Activated naive CD8-positive, alpha-beta T cell treated with anti-CD3 and anti-CD28 coated beads, Interleukin-2, amount 50 U/mL, for 24 hours (primary cell): ENCODE data around the gene MEOX1.
"Not testable (repeated sequence)": the region's sequence is repeated elsewhere in the genome, so short reads cannot be mapped to it uniquely, and the experiment has no call there.

Experiments used
- ATAC-seq: fragments of 150-1000 bp; cut with Tn5 transposase; one replicate; pipeline ENCODE4 v1.10.0; 2021
- DNase-seq: peaks from one replicate; pipeline ENCODE4 v3.0.0; 2021
- H3K27ac Mint-ChIP-seq: one replicate; pipeline ENCODE4 v1.8.0; 2021; ENCODE audit warnings: mild to moderate bottlenecking, mixed read lengths
- H3K27me3 Mint-ChIP-seq: one replicate; pipeline ENCODE4 v1.8.0; 2021; ENCODE audit warnings: mixed read lengths
- H3K36me3 Mint-ChIP-seq: one replicate; pipeline ENCODE4 v1.8.0; 2021; ENCODE audit warnings: low read depth, mixed read lengths
- H3K4me1 Mint-ChIP-seq: one replicate; pipeline ENCODE4 v1.8.0; 2021; ENCODE audit warnings: mixed read lengths
- H3K4me3 Mint-ChIP-seq: one replicate; pipeline ENCODE4 v1.8.0; 2021; ENCODE audit warnings: mild to moderate bottlenecking, moderate library complexity, mixed read lengths
- H3K9me3 Mint-ChIP-seq: one replicate; pipeline ENCODE4 v1.8.0; 2021; ENCODE audit warnings: mixed read lengths

MEOX1 gene

DNA sequence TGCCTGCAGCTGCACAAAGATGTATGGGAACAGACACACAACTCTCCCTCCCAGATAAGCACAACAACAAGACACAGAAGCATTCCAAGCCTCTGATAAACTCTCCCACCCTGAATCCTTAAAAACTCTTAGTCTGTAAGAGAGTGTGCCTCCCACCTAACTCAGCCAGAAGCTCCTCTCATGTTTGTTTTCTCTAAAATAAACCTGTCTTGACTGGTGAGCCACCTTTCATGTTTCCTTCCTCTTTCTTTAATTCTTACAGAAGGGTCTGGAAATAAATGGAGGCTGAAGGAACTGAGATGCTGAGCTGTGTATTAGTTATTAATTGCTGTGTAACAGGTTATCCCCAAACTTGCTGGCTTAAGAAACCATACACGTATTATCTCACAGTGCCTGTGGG lies 57.2 kb downstream of the MEOX1 start:
- DNase-seq (no peak), ATAC-seq (no peak)
- Mint-ChIP-seq H3K9me3 (no peaks in the 10 kb centered on the region), H3K27ac (no peak overlapping the region), H3K27me3 (peaks cover 7% of the 10 kb centered on the region), H3K36me3 (no peaks in the 10 kb centered on the region), H3K4me1 (peaks cover 8% of the 10 kb centered on the region), H3K4me3 (no peak overlapping the region)

DNA sequence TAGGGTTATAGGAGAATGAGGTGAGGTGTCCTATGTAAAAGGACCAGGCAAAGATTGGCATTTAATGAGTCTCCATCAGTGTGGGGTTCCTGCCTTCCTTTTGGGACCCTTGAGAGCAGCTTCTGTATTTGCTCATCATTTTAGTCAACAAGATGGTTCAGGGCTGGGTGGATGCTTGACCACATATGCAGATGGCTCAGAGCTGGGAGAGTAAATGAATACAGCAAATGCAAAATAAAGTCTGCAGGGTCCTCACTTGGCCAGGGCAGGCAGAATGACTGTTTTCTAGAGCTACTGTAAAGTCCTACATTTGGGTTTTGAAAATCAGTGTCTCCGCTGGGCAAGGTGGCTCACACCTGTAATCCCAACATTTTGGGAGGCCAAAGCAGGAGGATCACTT lies 58.4 kb downstream of the MEOX1 start:
- Mint-ChIP-seq H3K9me3 (no peaks in the 10 kb centered on the region), H3K27me3 (peaks cover 7% of the 10 kb centered on the region), H3K4me3 (no peak overlapping the region), H3K4me1 (peaks cover 4% of the 10 kb centered on the region), H3K36me3 (no peaks in the 10 kb centered on the region), H3K27ac (no peak overlapping the region)
- ATAC-seq (no peak), DNase-seq (no peak)

DNA sequence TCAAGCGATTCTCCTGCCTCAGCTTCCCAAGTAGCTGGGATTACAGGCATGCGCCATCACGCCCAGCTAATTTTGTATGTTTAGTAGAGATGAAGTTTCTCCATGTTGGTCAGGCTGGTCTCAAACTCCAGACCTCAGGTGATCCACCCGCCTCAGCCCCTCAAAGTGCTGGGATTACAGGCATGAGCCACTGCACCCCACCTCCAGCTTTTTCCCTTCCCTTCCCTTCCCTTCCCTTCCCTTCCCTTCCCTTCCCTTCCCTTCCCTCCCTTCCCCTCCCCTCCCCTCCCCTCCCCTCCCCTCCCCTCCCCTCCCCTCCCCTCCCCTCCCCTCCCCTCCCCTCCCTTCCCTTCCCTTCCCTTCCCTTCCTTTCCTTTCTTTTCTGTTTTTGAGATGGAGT lies 59.2 kb downstream of the MEOX1 start:
- not testable (repeated sequence) for H3K4me1 Mint-ChIP-seq, H3K36me3 Mint-ChIP-seq, H3K4me3 Mint-ChIP-seq, DNase-seq, H3K27me3 Mint-ChIP-seq, ATAC-seq, H3K9me3 Mint-ChIP-seq, H3K27ac Mint-ChIP-seq

DNA sequence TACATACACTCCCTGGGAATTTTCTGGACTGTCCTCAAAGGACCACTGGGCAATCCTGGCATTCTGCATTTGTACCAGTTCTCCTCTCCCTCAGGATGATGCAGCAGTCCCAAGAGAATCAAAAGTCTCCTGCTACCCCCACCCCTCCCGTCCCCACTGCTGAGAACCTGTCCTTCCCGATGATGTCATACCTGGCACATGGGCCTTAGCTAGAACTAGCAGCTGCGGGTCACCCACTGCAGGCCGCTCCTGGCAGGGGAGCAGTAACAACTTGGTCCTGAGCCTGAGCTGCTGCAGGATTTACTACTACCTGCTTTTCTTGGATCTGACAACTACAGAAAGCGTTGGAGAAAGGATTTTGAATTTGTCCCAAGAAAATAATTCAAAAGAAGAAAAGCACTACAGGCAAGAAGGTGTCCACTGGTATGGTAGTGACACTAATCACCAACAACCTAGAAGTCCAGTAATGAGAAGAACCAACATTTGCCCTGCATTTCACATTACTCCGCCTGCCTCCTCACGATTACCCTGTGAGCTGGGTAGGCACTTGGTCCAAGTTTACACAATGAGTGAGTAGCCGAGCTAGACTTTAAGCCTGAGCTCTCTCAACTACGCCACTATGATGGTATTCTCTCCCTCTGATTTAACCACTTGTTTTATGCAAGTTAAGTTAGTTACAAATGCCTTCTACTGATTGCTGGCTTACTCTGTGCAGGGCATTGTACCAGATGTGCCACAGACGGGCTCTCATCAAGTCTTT lies 60.3 kb downstream of the MEOX1 start:
- Mint-ChIP-seq H3K9me3 (no peaks in the 10 kb centered on the region), H3K36me3 (no peaks in the 10 kb centered on the region), H3K27ac (no peak overlapping the region), H3K27me3 (peaks cover 7% of the 10 kb centered on the region), H3K4me1 (no peaks in the 10 kb centered on the region), H3K4me3 (no peak overlapping the region)
- DNase-seq (no peak), ATAC-seq (no peak)

DNA sequence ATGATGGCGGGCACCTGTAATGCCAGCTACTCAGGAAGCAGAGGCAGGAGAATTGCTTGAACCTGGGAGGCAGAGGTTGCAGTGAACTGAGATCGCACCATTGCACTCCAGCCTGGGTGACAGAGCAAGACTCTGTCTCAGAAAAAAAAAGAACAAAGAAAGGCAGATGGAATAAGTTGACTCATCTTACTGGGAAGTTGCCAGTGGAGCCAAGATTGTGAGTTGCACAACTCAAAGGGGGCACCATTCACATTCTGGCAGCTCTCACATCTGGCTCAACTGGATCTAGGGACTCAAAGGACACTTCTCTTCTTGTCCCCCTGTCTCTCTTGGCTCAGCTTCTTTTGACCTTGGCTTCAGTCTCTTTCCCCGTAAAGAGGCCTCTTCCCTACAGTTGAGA lies 61.9 kb downstream of the MEOX1 start:
- Mint-ChIP-seq H3K27me3 (peaks cover 4% of the 10 kb centered on the region), H3K9me3 (no peaks in the 10 kb centered on the region), H3K36me3 (no peaks in the 10 kb centered on the region), H3K27ac (no peak overlapping the region), H3K4me3 (no peak overlapping the region), H3K4me1 (no peaks in the 10 kb centered on the region)
- no peak for ATAC-seq
- DNase-seq: no peak

DNA sequence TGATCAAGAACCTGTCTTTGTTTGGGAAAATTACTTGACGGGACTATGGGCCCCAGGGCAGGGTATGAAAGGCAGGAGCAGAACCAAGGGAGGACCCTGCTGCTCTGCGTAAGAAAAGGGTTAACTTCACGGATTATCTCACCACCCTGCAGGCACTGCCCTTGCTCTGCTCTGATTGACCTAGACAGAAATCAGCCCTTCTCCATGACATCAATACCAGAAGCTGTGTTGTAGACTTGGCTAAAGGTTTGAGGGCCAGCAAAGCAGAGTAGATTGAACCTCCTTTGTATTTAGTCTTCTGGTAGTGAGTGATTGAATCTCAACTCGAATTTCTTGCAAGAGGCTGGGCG lies 62.7 kb downstream of the MEOX1 start:
- H3K4me3 Mint-ChIP-seq: no peak overlapping the region
- peaks cover 3% of the 10 kb centered on the region for H3K27me3 Mint-ChIP-seq
- H3K9me3 Mint-ChIP-seq: no peaks in the 10 kb centered on the region
- H3K27ac Mint-ChIP-seq: no peak overlapping the region
- H3K4me1 Mint-ChIP-seq: no peaks in the 10 kb centered on the region
- DNase-seq (no peak), ATAC-seq (no peak)
- no peaks in the 10 kb centered on the region for H3K36me3 Mint-ChIP-seq

DNA sequence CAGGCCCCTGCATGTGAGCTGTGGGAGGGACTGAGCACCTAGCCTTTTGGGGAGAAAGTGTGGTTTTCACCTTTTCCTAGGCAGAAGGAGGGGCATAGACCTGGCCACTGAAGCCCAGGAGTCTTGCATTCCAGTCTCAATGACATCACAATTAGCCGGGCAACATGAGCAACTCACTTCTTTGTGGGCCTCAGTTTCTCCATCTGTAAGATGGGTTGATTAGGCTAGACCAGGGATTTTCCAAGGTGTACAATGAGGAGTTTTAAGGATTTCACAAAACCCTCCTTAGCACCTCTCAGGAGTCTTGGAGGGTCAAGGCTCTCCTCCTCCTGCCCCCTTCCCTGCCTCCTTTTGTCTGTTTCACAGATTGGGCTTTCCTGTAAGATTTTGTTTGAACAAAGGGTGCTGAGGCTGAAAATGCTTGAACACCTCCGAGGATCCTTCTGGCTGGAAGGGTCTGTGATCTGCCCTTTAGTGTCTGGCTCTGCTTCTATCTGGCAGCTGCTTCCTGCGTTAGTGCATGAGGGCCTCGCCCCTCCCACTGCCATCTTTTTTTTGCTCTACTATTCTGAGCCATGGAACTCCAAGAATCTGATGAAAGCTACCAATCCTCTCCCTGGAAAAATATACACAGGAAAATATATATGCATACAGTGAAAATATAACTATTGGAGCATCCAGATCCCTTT lies 63.2 kb downstream of the MEOX1 start:
- H3K9me3 Mint-ChIP-seq: no peaks in the 10 kb centered on the region
- no peak for DNase-seq
- H3K27ac Mint-ChIP-seq: no peak overlapping the region
- no peak for ATAC-seq
- no peak overlapping the region for H3K4me3 Mint-ChIP-seq
- peaks cover 3% of the 10 kb centered on the region for H3K27me3 Mint-ChIP-seq
- no peaks in the 10 kb centered on the region for H3K36me3 Mint-ChIP-seq
- H3K4me1 Mint-ChIP-seq: no peaks in the 10 kb centered on the region

DNA sequence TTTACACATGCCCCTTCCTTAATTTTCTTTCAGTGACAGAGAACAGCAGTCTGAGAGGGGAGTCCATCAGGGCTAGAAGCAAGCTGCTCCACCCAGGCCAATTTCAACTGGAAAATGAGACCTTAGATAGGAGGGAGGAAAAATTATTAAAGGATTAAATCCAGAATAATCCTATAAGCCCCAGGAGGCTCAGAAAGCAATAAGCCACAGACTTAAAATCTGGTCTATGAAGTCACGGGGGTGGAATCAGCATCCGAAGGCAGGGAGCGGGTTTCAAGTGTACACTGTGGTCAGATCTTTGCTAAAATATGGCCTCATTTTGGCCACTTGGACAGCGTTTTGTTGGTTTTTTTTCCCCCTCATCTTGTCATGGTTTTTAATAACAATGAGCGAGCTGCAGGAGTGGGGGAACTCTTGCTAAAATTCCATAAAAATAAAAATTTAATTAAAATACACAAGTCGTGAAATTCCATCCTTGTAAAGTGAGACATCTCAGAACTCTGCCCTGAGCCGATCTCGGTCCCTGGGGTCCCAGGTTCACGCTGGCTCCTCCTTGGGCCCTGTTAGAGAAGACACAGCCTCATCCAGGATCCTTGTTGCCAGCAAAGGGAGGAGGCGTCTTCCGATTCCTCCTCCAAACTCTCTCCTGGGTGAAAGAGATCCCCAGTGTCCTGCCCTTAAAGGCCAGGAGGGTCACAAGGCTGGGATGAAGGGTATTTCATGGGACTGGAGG lies 63.9 kb downstream of the MEOX1 start:
- H3K36me3 Mint-ChIP-seq: no peaks in the 10 kb centered on the region
- ATAC-seq (no peak), DNase-seq (no peak)
- H3K9me3 Mint-ChIP-seq: no peaks in the 10 kb centered on the region
- no peaks in the 10 kb centered on the region for H3K4me1 Mint-ChIP-seq
- no peak overlapping the region for H3K4me3 Mint-ChIP-seq
- H3K27me3 Mint-ChIP-seq: peaks cover 3% of the 10 kb centered on the region
- H3K27ac Mint-ChIP-seq: no peak overlapping the region

DNA sequence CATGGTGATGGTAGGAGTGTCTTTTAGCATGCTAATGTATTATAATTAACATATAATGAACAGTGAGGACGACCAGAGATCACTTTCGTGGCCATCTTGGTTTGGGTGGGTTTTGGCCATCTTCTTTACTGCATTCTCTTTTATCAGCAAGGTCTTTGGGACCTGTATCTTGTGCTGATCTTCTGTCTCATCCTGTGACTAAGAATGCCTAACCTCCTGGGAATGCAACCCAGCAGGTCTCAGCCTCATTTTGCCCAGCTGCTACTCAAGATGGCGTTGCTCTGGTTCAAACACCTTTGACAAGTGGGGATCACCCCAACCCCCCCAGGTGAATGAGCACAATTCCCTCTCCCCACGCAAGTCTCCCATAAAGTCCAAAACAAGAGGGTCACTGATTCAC lies 66.3 kb downstream of the MEOX1 start:
- H3K4me1 Mint-ChIP-seq: no peaks in the 10 kb centered on the region
- H3K27me3 Mint-ChIP-seq: peaks cover 3% of the 10 kb centered on the region
- H3K9me3 Mint-ChIP-seq: no peaks in the 10 kb centered on the region
- no peak for ATAC-seq
- H3K27ac Mint-ChIP-seq: no peak overlapping the region
- DNase-seq: no peak
- H3K36me3 Mint-ChIP-seq: no peaks in the 10 kb centered on the region
- H3K4me3 Mint-ChIP-seq: no peak overlapping the region

DNA sequence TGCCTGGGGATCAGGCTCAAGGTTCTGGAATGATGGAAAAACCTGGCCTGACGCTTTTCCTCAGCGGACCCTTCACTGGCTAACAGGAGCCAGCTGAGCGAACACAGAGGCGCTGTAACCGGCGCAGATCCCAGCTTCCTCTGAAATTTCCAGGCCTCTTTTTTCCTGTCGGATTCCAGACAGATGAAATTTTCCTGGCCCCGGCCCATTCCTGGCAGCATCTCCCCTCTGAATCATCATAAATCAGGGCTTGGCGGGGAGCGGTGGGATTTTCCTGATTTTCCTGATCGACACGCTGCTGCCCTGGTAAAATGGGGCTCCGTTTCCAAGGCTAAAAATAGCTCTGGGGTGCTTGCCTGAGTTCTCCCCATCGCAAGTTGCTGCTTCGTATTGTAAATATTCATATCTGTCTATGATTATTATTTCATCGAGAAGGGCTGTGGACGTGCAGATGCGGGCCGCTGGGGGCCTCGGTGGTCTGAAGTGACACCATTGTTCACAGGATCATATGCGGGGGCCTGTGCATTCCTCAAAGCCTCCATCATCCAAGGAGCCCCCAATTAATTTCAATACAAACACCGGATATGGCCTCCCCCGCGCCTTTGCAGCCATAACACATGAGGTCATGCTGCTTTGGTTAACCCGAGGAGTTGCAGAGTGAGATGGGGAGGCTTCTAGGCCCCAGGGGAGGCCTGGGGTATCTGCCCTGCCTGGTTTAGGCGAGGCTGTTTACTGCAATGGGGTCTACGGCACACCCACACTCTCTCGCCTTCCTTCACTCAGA lies 69.8 kb downstream of the MEOX1 start:
- Mint-ChIP-seq H3K27ac (no peak overlapping the region), H3K4me3 (no peak overlapping the region), H3K27me3 (no peaks in the 10 kb centered on the region), H3K4me1 (no peaks in the 10 kb centered on the region), H3K9me3 (no peaks in the 10 kb centered on the region), H3K36me3 (no peaks in the 10 kb centered on the region)
- ATAC-seq (no peak), DNase-seq (no peak)

DNA sequence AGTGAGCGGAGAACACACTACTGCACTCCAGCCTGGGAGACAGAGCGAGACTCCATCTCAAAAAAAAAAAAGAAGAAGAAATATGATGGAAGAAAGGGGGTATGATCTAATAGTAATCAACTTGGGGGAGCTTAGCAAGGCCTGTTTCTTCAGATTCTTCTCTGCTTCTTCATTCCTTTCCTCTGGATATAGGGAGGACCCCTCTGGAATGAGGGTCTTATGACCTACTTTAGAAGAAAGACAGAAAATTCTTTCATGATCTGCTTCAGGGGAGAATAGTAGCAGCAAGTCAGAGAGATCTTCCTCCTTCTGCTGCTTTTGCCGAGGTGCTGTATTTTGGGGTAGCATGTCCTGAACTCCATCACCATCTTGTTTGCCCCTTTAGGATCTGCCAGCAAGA lies 70.7 kb downstream of the MEOX1 start:
- H3K9me3 Mint-ChIP-seq: no peaks in the 10 kb centered on the region
- ATAC-seq (no peak), DNase-seq (no peak)
- H3K36me3 Mint-ChIP-seq: no peaks in the 10 kb centered on the region
- no peak overlapping the region for H3K27ac Mint-ChIP-seq
- no peaks in the 10 kb centered on the region for H3K27me3 Mint-ChIP-seq
- H3K4me1 Mint-ChIP-seq: no peaks in the 10 kb centered on the region
- no peak overlapping the region for H3K4me3 Mint-ChIP-seq
